Kidney epithelial cell (primary cell): ENCODE data around the gene RASAL2. TPM values are rescaled to one million over a fixed set of nuclear protein-coding genes. Genes with fewer than 3 reads are reported as not detected.

Experiments used
- DNase-seq: peaks from one replicate; pipeline ENCODE4 v3.0.0-alpha.2; 2010; ENCODE audit warnings: low read depth
- H3K27me3 ChIP-seq: 2 replicates; pipeline ENCODE4 v1.6.0; 2011; ENCODE audit warnings: low read length; ENCODE audit not compliant: control insufficient read depth, insufficient read depth
- H3K36me3 ChIP-seq: 2 replicates; pipeline ENCODE4 v1.5.1; 2011; ENCODE audit warnings: low read length; ENCODE audit not compliant: control insufficient read depth, insufficient read depth
- H3K4me3 ChIP-seq: 2 replicates; pipeline ENCODE4 v1.5.1; 2011; ENCODE audit warnings: low read depth, mild to moderate bottlenecking, control low read depth, low read length
- total RNA-seq: library from RNA; depleted of rRNA; stranded (reverse); fragments of >200 nt; gene quantifications from 2 replicates; pipeline ENCODE4 v1.2.3, GENCODE V29; 2015
- TF ChIP-seq, protein P1 (sequence below): IDR thresholded peaks from 2 replicates; pipeline ENCODE4 v1.5.1; 2011; ENCODE audit warnings: mild to moderate bottlenecking, moderate library complexity, low read length, control low read depth, inconsistent platforms; ENCODE audit not compliant: insufficient read depth, poor library complexity, severe bottlenecking

RASAL2 gene
- total RNA-seq, 1 donor from 2014 or later: 18.3 TPM

DNA sequence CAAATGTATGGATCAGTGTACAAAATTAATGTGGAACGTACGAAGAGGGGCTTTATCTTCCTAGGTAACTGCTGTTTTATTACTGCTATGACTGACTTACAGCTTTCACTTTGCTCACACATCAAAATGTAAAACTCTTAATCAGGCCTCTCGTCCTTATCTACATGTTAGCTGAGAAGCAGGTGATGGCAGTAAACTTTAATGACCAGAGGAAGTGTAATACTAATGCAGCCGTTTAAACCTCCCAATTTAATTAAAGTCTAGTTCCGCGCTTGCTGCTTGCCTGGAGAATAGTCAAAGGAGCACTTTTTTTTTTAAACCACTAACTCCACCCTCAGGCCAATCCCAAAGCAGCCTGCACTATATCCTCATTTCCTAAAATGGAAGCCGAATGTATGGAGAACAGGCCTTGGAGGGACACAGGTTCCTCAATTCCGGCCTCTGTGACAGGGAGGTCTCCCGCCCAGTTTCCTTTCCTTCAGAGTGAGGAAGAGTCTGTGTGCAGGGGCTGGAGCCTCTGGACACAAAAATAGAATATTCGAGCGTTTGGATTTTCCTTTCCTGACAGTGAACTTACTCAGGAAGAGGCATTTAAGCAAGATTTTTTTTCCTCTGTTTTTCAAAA, 36.7 kb upstream of the RASAL2 start:
- TF ChIP-seq, protein P1, sequence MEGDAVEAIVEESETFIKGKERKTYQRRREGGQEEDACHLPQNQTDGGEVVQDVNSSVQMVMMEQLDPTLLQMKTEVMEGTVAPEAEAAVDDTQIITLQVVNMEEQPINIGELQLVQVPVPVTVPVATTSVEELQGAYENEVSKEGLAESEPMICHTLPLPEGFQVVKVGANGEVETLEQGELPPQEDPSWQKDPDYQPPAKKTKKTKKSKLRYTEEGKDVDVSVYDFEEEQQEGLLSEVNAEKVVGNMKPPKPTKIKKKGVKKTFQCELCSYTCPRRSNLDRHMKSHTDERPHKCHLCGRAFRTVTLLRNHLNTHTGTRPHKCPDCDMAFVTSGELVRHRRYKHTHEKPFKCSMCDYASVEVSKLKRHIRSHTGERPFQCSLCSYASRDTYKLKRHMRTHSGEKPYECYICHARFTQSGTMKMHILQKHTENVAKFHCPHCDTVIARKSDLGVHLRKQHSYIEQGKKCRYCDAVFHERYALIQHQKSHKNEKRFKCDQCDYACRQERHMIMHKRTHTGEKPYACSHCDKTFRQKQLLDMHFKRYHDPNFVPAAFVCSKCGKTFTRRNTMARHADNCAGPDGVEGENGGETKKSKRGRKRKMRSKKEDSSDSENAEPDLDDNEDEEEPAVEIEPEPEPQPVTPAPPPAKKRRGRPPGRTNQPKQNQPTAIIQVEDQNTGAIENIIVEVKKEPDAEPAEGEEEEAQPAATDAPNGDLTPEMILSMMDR: no peak
- DNase-seq: no peak
- no peaks in the 10 kb centered on the region for H3K27me3 ChIP-seq

DNA sequence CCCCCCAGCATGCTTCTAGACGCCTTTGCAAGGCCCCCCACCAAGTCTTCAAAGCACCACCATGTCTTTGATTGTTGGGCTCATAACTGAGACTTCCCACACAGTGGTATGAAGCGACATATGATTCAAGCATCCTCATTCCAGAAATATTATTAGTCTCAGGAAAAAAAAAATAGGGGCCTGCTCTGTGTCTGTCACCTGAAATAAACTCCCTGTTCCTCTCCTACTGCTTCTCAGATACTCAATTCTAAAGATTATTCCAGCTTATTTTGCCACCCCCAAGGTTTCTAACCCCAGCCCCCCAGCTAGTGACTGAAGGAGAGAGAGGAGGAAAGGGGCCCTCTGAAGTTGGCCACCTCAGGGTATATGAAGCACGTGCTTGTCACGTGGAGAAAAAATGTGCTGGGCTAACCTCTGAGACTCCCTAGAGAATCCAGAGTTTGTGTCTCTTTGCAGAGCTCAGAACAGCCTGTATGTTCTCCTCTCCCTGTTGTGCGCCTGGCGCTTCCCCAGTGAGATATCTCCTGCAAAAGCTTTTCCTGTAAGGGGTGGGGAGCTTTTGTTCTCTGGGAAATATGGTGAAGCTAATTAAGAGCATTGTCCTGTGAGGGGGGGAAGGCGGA, 35.9 kb upstream of the RASAL2 start:
- no peaks in the 10 kb centered on the region for H3K36me3 ChIP-seq
- DNase-seq: no peak
- TF ChIP-seq, protein P1: no peak
- H3K27me3 ChIP-seq: no peaks in the 10 kb centered on the region
- H3K4me3 ChIP-seq: no peak overlapping the region

More for the DNA sequence above, 36.7 kb upstream of the RASAL2 start:
- no peak overlapping the region for H3K4me3 ChIP-seq
- no peaks in the 10 kb centered on the region for H3K36me3 ChIP-seq

DNA sequence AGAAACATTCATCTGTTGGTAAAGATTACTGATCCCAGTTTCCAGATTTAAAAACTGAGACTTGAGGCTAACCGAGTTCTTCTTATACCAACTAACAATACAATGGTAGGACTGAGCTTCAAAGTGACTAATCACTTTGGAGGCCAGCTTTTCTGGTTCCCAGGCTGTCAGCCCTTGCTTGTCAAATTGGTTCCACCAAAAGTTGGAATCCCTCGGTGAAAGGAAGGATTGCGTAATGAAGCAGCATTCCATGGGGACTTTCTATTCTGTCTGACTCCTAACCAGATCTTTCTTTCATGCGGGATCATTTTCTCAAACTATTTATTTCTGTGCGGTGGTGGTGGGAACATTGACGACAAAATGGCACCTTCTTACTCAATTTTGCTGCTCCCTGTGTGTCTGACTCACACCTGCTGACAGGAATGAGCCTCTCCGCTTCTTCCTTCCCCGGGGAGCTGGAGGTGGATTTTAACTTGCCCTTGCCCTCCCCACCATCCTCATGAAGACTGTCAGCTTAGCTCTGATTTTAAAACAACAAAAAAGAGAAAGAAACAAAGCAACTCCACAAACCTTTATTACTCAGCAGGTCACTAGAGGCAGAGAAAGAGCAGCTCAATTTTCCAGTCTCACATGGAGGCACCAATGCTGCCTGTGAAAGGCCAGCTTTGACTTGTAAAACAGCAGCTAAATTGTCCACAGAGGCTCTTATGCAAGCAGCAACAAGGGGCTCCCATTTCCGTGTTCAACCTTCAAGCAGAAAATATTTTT, 32.9 kb upstream of the RASAL2 start:
- no peak overlapping the region for H3K4me3 ChIP-seq
- TF ChIP-seq, protein P1: no peak
- no peaks in the 10 kb centered on the region for H3K27me3 ChIP-seq
- no peaks in the 10 kb centered on the region for H3K36me3 ChIP-seq
- no peak for DNase-seq

DNA sequence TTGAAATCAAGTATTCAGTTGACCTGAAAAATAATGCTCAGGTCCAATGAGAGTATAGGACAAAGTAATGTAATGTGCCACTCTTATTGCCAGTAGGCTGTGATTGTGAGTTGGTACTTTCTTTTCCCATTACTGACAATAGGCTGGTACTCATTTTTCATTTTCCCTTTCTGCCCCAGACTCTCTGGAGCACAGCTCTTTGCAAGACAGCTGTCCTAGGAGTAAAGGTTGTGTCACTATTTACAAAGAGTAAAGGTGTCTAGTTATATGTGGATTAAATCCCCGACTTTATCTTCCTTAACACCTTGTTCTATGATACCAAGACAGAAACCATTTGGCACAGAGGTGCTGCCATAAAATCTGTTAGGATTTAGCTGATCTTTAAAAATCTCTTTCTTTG, 32.3 kb upstream of the RASAL2 start:
- TF ChIP-seq, protein P1: no peak
- DNase-seq: no peak
- Histone ChIP-seq H3K36me3 (no peaks in the 10 kb centered on the region), H3K4me3 (no peak overlapping the region), H3K27me3 (no peaks in the 10 kb centered on the region)

DNA sequence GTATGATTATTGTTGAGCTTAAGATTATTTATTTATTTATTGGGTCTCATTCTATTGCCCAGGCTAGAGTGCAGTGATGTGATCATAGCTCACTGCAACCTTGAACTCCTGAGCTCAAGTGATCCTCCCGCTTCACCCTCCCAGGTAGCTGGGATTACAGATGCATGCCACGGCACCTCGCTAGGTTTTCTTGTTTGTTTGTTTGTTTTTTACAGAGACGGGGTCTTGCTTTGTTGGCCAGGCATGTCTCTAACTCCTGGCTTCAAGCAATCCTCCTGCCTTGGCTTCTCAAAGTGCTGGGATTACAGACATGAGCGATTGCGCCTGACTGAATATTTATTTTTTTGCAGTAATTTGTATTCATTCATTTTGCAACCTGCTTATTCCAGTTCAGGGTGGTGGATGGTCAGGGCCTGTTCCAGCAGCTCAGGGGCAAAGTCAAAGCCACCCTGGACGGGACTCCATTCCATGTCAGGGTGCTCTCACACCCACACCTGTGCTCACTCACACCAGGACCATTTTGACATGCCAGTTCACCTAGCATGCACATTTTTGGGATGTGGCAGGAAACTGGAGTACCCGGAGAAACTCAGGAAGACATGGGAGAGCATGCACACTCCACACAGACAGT, 29.6 kb upstream of the RASAL2 start:
- TF ChIP-seq, protein P1: no peak
- no peaks in the 10 kb centered on the region for H3K27me3 ChIP-seq
- H3K36me3 ChIP-seq: no peaks in the 10 kb centered on the region
- DNase-seq: no peak
- no peak overlapping the region for H3K4me3 ChIP-seq
